ENCODE data around the gene BCAS3.

- TF ChIP-seq CTCF (conservative IDR thresholded peaks at IDR 0.05) (no peak), ZFX (IDR thresholded peaks at IDR 0.05) (no peak)
Observed at GRCh38 chr17:61381537-61381936, 703.9 kb downstream of the BCAS3 start.

Data from C4-2B (cell line).